Heart right ventricle (tissue), 16 donors: ENCODE results near the gene ANKRD63. TPM values are rescaled to one million over a fixed set of nuclear protein-coding genes. Genes with fewer than 3 reads are reported as not detected.

Experiments
- ATAC-seq, 8 donors: fragments of 200-7000 bp; cut with Tn5 transposase; one replicate each; pipeline ENCODE4 v1.9.1; 2020; ENCODE audit warnings: mild to moderate bottlenecking in 8 of 8, moderate library complexity in 8 of 8, moderate number of reproducible peaks in 1 of 8
- DNase-seq, 2 donors: peaks; one replicate each; pipeline ENCODE4 v3.0.0-alpha.2; 2020
- H3K27ac ChIP-seq, 10 donors: fragments of 200-600 bp; sonication (generic) in 2 of 10; one replicate each; pipeline versions ENCODE4 v1.5.0 to v1.8.0; 2020 to 2022; ENCODE audit warnings: mild to moderate bottlenecking in 3 of 10
- H3K27me3 ChIP-seq, 7 donors: fragments of 200-600 bp; one replicate each; pipeline ENCODE4 v1.8.0; 2021 to 2022; ENCODE audit warnings: mild to moderate bottlenecking in 2 of 7
- H3K36me3 ChIP-seq, 9 donors: fragments of 200-600 bp; sonication (generic) in 1 of 9; one replicate each; pipeline versions ENCODE4 v1.5.0 to v1.8.0; 2020 to 2022; ENCODE audit warnings: mild to moderate bottlenecking in 2 of 9
- H3K4me1 ChIP-seq, 9 donors: fragments of 200-600 bp; sonication (generic) in 1 of 9; one replicate each; pipeline versions ENCODE4 v1.5.0 to v1.8.0; 2020 to 2022; ENCODE audit warnings: mild to moderate bottlenecking in 4 of 9
- H3K4me3 ChIP-seq, 10 donors: fragments of 200-600 bp; sonication (generic) in 2 of 10; one replicate each; pipeline versions ENCODE4 v1.5.0 to v1.8.0; 2020 to 2022; ENCODE audit warnings: mild to moderate bottlenecking in 7 of 10, moderate library complexity in 2 of 10
- H3K9me3 ChIP-seq, 11 donors: fragments of 200-600 bp in 10 of 11; sonication (generic) in 2 of 11; one replicate each; pipeline versions ENCODE4 v1.5.0 to v1.8.0; 2013 to 2022; ENCODE audit warnings: mild to moderate bottlenecking in 2 of 11, control low read depth in 1 of 11, moderate library complexity in 1 of 11
- CTCF ChIP-seq, 9 donors: fragments of 200-600 bp; sonication (generic) in 2 of 9; IDR thresholded peaks; one replicate each; pipeline versions ENCODE4 v1.5.0 to v1.8.0; 2021 to 2022; ENCODE audit warnings: antibody characterized with exemption in 9 of 9, mild to moderate bottlenecking in 5 of 9, moderate library complexity in 1 of 9
- whole genome bisulfite sequencing, 2 donors: extraction: QIAGEN DNeasy Blood & Tissue Kit; methylation state at CpG; one replicate each; pipeline ENCODE4 v1.1.7; 2013; ENCODE audit warnings: inconsistent platforms in 1 of 2; 5-methylcytosine and 5-hydroxymethylcytosine counted together
- intact Hi-C, 10 donors: fragments of 100-400 bp; cut with DNase I; formaldehyde crosslinking; loops; one replicate each; pipeline versions ENCODE4 v1.11.1 to v1.14.2; 2022
- polyA plus RNA-seq, 2 donors: library from polyadenylated mRNA; stranded (reverse); fragments of 200-250 nt; gene quantifications; one replicate each; pipeline ENCODE4 v1.2.3, GENCODE V29; 2013
- total RNA-seq, 10 donors: library from RNA; stranded (reverse); fragmentation: NEBNext Ultra II Directional in 3 of 10; extraction: Animal tissue kit (Norgen Biotek cat#: 25700) in 3 of 10; gene quantifications; one replicate each; pipeline versions ENCODE4 v1.2.1 to v1.2.4, GENCODE V29; 2021 to 2023
- donor health status: Arrhythmogenic right ventricular cardiomyopathy.
- donor health status: ischemic (EF 13 %, LVEDD 7.1; RV severe dilation, severe dysfunction).
- donor health status: healthy with polysubstance abuse.
- donor health status: DM: no; HTN: yes; CAD: no.
- donor health status: DM: no; HTN: no; CAD: no.
- donor health status: ischemic (EF 25% LVEDD 6.9; RV normal size, moderate dysfunction).
- donor health status: ischemic (EF 25% LVEDD 5.7; RV mildly dilated, moderate dysfunction).
- donor health status: healthy.
- donor health status: DM: yes; HTN: yes; CAD: no.
- donor health status: Ischemic cardiomyopathy.
- donor health status: ischemic (EF 35%, LVEDD 5.7; RV mildly dilated, moderate dysfunction).
- donor health status: nonischemic (EF 11% LVEDD 7.7; RV severe dilation, severe dysfunction).
- donor health status: DM: yes; HTN: yes; CAD: no.
- donor health status: PGD.
- donor health status: ischemic (EF 29% LVEDD 5.4; RV normal size, mild dysfunction).
- donor health status: nonischemic (EF 23%, LVEDD 6.1; RV moderate dilation, normal function).

Gene ANKRD63
- total and polyA plus RNA-seq, 12 donors, result 0.26 to 1.9 (median 0.44) TPM; not detected in 8

GRCh38 chr15:40235201-40235885, 47.5 kb downstream of the ANKRD63 start:
- TF ChIP-seq CTCF (IDR thresholded peaks at IDR 0.05), result no peak
- peaks cover 0 to 24% (median 13%) of the 10 kb centered on the region in 7 donors for H3K27me3 ChIP-seq
- intact Hi-C loops, result no loop called here
- DNase-seq (no peak), ATAC-seq (no peak)
- WGBS, 2 donors, result 82 to 83% methylated on average over 4 of the region's 4 CpGs
- H3K36me3 ChIP-seq, result no peaks in the 10 kb centered on the region
- H3K9me3 ChIP-seq, result no peaks in the 10 kb centered on the region
- peaks cover 0 to 40% (median 5%) of the 10 kb centered on the region in 9 donors for H3K4me1 ChIP-seq
- peak overlapping the region in 1 of 10 donors; percentile 71 for H3K27ac ChIP-seq
- no peak overlapping the region for H3K4me3 ChIP-seq

- no peaks in the 10 kb centered on the region for H3K36me3 ChIP-seq
- H3K27ac ChIP-seq, result peak overlapping the region in 1 of 10 donors; percentile 71
- peaks cover 0 to 40% (median 5%) of the 10 kb centered on the region in 9 donors for H3K4me1 ChIP-seq
- DNase-seq, result no peak
- intact Hi-C loops, result loop anchor here in 1 of 10 donors (5.0 kb wide), 1 partner anchor 33 kb away; no protein-coding TSS in a partner anchor
- no peak overlapping the region for H3K4me3 ChIP-seq
- ATAC-seq, result no peak
- no peak for TF ChIP-seq CTCF (IDR thresholded peaks at IDR 0.05)
- WGBS, 2 donors, result 78 to 82% methylated on average over 4 of the region's 4 CpGs
- no peaks in the 10 kb centered on the region for H3K9me3 ChIP-seq
- H3K27me3 ChIP-seq, result peaks cover 0 to 23% (median 9%) of the 10 kb centered on the region in 7 donors
Observed at GRCh38 chr15:40234783-40235182, 48.1 kb downstream of the ANKRD63 start.

DNA sequence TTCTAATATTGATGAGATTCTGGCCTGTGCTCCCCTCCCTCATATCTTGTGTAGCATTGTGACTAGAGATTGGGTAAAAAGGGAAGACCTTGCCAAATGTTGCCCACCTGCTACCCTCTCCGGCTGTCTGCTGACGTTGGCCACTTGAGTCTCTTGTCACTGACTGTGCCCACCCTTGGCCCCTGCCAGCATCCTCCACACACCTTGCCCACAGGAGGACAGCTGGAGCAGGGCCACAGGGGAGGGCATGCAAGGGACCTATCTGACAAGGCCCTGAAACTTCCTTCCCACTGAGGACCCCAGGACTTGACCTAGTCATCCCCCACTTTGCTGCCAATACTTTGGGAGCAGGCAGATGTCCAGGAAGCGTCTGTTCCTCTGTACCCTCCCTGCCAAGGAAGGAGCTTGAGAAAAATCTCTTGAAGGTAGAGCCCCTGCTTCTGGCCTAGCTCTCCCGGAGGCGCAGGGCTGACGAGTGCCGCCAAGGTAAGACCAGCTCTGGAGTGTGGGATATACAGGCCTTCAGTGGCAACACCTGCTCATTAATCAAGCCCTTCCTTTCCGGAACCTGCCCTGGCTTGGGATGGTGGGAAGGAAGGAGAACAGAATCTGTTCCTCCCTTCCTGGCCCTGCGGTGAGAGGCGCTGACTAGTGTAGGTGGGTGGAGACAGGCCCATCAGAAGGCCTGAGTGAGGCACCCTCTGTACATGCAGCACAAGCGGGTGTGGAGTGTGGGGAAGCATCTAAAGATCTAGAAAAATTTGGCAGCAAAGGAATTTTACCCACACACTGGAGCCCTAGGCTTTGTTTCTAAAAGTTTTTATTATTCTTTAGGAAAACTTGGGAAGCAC, 48.9 kb downstream of the ANKRD63 start:
- H3K4me1 ChIP-seq, result peaks cover 0 to 34% (median 4%) of the 10 kb centered on the region in 9 donors
- H3K27me3 ChIP-seq, result peaks cover 0 to 14% (median under 1%) of the 10 kb centered on the region in 7 donors
- no peak overlapping the region for H3K4me3 ChIP-seq
- WGBS, 2 donors, result 93 to 95% methylated on average over 11 of the region's 11 CpGs
- ATAC-seq, result no peak
- no peaks in the 10 kb centered on the region for H3K36me3 ChIP-seq
- intact Hi-C loops, result loop anchor here in 1 of 10 donors (5.0 kb wide), 1 partner anchor 33 kb away; no protein-coding TSS in a partner anchor
- H3K27ac ChIP-seq, result no peak overlapping the region
- no peaks in the 10 kb centered on the region for H3K9me3 ChIP-seq
- no peak for DNase-seq
- TF ChIP-seq CTCF (IDR thresholded peaks at IDR 0.05), result no peak

DNA sequence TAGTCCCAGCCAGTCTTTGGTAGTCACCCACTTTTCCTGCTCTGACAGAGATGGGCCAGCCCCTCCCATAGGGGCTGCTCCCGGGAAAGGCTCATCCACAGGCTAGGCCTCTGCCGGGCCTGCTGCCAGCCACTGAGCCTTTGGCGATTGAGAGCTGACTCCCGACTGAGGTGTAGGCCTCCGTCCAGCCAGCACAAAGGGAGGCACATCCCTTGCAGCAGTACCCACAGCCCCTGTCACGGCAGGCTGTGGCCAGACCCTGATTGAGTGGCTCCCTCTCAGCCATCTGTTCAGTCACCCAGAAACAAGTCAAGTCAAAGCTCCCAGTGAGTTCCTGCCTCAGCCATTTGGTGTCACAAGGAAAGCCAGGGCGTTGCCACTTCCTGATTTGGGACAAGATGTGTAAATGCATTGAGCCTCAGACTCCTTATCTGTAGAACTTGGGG, 50.2 kb downstream of the ANKRD63 start:
- 37 to 44% methylated on average over 7 of the region's 7 CpGs for WGBS, 2 donors
- Histone ChIP-seq H3K4me3 (no peak overlapping the region), H3K4me1 (peaks cover 0 to 31% (median 0%) of the 10 kb centered on the region in 9 donors), H3K27me3 (peaks cover 0 to 1% (median 0%) of the 10 kb centered on the region in 7 donors), H3K27ac (peak overlapping the region in 1 of 10 donors; percentile 26), H3K9me3 (no peaks in the 10 kb centered on the region), H3K36me3 (no peaks in the 10 kb centered on the region)
- no peak for TF ChIP-seq CTCF (IDR thresholded peaks at IDR 0.05)
- DNase-seq (no peak), ATAC-seq (peak in 3 of 8 donors; percentile 21 to 33 (median 29))
- intact Hi-C loops, result loop anchor here in 1 of 10 donors (5.0 kb wide), 1 partner anchor 35 kb away; no protein-coding TSS in a partner anchor
